HG02763 (cell line): ENCODE data around the gene SFRP2.

Experiments
- ATAC-seq: cut with Tn5 transposase; IDR thresholded peaks from one replicate; pipeline ENCODE4 v1.9.1; 2021; ENCODE audit warnings: mild to moderate bottlenecking, moderate library complexity; ENCODE audit not compliant: unreplicated experiment

Gene SFRP2

GRCh38 chr4:153731239-153731638 lies 57.6 kb downstream of the SFRP2 start:
- no peak for ATAC-seq
